ENCODE measurements around the gene RNF103.

Gene RNF103

DNA sequence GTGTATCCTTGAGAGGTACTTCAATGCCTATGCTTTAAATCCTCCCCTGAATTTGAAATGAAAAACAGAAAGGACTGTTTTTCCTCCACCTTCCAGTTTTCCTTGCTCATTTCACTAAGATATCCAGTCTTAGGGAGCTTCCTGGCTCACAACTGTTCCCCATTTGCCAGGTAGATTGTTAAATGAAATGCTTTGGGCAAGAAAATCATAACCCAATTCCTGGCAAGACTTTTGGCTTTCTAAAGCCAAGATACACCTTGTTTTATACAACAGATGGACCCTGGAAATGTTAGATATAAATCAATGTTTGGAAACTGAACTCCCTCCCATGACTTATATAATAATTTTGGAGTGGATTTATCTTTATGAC, 56.9 kb downstream of the RNF103 start:
- H3K9ac ChIP-seq (ENCODE audit: low read length): no peak overlapping the region
- H3K27ac ChIP-seq (ENCODE audit: low read length): no peak overlapping the region
- peaks cover 8% of the 10 kb centered on the region for H3K36me3 ChIP-seq (replicated peaks; ENCODE audit: low read depth, low read length)
- no peaks in the 10 kb centered on the region; the same call in 1 of the 2 replicates for H4K20me1 ChIP-seq (ENCODE audit: insufficient read depth, low read length)
- no peak overlapping the region for H2AFZ ChIP-seq (ENCODE audit: low read depth, low read length)
- no peak overlapping the region for H3K4me3 ChIP-seq (ENCODE audit: low read length)
- H3K27me3 ChIP-seq (ENCODE audit: low read depth, low read length): no peaks in the 10 kb centered on the region
- H3K9me3 ChIP-seq (ENCODE audit: insufficient read depth, low read length): peaks cover 8% of the 10 kb centered on the region; the same call in 1 of the 2 replicates
- peaks cover 9% of the 10 kb centered on the region for H3K79me2 ChIP-seq (ENCODE audit: low read length)
- peaks cover 11% of the 10 kb centered on the region for H3K4me1 ChIP-seq (ENCODE audit: low read length)
- TF ChIP-seq, protein P1, sequence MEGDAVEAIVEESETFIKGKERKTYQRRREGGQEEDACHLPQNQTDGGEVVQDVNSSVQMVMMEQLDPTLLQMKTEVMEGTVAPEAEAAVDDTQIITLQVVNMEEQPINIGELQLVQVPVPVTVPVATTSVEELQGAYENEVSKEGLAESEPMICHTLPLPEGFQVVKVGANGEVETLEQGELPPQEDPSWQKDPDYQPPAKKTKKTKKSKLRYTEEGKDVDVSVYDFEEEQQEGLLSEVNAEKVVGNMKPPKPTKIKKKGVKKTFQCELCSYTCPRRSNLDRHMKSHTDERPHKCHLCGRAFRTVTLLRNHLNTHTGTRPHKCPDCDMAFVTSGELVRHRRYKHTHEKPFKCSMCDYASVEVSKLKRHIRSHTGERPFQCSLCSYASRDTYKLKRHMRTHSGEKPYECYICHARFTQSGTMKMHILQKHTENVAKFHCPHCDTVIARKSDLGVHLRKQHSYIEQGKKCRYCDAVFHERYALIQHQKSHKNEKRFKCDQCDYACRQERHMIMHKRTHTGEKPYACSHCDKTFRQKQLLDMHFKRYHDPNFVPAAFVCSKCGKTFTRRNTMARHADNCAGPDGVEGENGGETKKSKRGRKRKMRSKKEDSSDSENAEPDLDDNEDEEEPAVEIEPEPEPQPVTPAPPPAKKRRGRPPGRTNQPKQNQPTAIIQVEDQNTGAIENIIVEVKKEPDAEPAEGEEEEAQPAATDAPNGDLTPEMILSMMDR (IDR thresholded peaks at IDR 0.05; ENCODE audit: low read depth, low read length): no peak
- no peak for TF ChIP-seq EZH2phosphoT487 (IDR thresholded peaks at IDR 0.05; ENCODE audit: low read depth)
- no peak overlapping the region for H3K4me2 ChIP-seq (ENCODE audit: low read length)

DNA sequence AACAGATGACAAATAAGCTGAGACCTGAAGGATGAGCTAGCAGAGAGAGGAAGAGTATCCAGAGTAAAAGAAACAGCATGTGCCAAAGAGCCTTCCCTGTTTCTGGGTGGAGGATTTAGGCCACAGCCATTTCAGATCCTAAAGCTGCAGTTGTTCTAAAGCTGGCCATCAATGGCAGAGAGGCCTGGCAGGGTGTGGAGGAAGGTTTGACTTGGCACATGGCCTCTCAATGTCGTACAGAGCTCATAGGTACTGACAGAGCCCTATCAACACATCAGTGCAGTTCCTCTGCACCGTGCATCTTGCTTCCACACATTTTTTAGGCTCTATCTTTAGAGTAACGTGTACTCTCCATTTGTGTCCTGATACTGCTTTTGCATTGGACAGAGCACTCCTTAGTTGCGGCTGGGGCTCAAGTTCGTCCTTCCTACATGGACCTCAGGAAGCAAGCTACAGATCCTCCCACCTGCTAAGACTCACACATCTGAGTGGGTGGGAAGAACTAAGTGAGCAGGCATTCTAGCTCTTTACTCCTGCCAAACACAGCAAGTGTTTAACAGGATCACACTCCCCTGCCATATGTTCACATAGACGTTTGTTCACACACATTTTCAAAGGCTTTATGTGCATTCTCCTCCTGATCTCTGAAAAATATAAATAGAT, 57.4 kb downstream of the RNF103 start:
- Histone ChIP-seq H3K27ac (ENCODE audit: low read length) (no peak overlapping the region), H3K79me2 (ENCODE audit: low read length) (peaks cover 14% of the 10 kb centered on the region), H3K27me3 (ENCODE audit: low read depth, low read length) (no peaks in the 10 kb centered on the region), H4K20me1 (ENCODE audit: insufficient read depth, low read length) (no peaks in the 10 kb centered on the region; the same call in 1 of the 2 replicates), H3K36me3 (replicated peaks; ENCODE audit: low read depth, low read length) (peaks cover 8% of the 10 kb centered on the region), H3K4me2 (ENCODE audit: low read length) (no peak overlapping the region), H2AFZ (ENCODE audit: low read depth, low read length) (no peak overlapping the region), H3K4me3 (ENCODE audit: low read length) (no peak overlapping the region), H3K4me1 (ENCODE audit: low read length) (peaks cover 12% of the 10 kb centered on the region), H3K9me3 (ENCODE audit: insufficient read depth, low read length) (peaks cover 8% of the 10 kb centered on the region; the same call in 1 of the 2 replicates), H3K9ac (ENCODE audit: low read length) (no peak overlapping the region)
- TF ChIP-seq, protein P1 (IDR thresholded peaks at IDR 0.05; ENCODE audit: low read depth, low read length): no peak
- TF ChIP-seq EZH2phosphoT487 (IDR thresholded peaks at IDR 0.05; ENCODE audit: low read depth): no peak

DNA sequence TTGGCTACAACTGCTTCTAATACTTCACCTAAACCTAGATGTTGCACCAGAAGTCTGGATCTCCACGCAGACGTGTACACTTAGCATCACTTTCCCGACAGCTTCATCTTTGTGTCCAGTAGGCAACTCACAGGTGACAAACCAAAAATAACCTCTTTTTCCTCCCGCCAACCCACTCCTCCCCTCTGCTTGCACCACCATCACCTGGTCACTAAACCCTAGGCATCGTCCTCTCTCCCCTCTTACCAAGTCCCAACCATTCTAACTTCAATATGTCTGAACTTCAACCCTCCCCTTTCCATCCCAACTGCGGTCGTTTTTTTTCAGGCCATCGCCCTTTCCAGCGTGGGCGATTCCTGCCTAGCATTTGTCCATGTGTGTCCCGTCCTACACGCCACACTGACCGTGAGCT, 60.0 kb downstream of the RNF103 start:
- H3K36me3 ChIP-seq (replicated peaks; ENCODE audit: low read depth, low read length): peaks cover 10% of the 10 kb centered on the region
- TF ChIP-seq EZH2phosphoT487 (IDR thresholded peaks at IDR 0.05; ENCODE audit: low read depth): no peak
- TF ChIP-seq, protein P1 (IDR thresholded peaks at IDR 0.05; ENCODE audit: low read depth, low read length): no peak
- peaks cover 37% of the 10 kb centered on the region for H3K79me2 ChIP-seq (ENCODE audit: low read length)
- H3K4me1 ChIP-seq (ENCODE audit: low read length): peaks cover 12% of the 10 kb centered on the region
- peaks cover 2% of the 10 kb centered on the region; the same call in 1 of the 2 replicates for H4K20me1 ChIP-seq (ENCODE audit: insufficient read depth, low read length)
- H3K27me3 ChIP-seq (ENCODE audit: low read depth, low read length): no peaks in the 10 kb centered on the region
- H3K9ac ChIP-seq (ENCODE audit: low read length): peak overlapping the region; percentile 83
- peak overlapping the region; percentile 95 for H2AFZ ChIP-seq (ENCODE audit: low read depth, low read length)
- H3K4me2 ChIP-seq (ENCODE audit: low read length): peak overlapping the region; percentile 84
- H3K27ac ChIP-seq (ENCODE audit: low read length): peak overlapping the region; percentile 89
- H3K4me3 ChIP-seq (ENCODE audit: low read length): peak overlapping the region; percentile 96
- H3K9me3 ChIP-seq (ENCODE audit: insufficient read depth, low read length): peaks cover 8% of the 10 kb centered on the region; the same call in 1 of the 2 replicates

DNA sequence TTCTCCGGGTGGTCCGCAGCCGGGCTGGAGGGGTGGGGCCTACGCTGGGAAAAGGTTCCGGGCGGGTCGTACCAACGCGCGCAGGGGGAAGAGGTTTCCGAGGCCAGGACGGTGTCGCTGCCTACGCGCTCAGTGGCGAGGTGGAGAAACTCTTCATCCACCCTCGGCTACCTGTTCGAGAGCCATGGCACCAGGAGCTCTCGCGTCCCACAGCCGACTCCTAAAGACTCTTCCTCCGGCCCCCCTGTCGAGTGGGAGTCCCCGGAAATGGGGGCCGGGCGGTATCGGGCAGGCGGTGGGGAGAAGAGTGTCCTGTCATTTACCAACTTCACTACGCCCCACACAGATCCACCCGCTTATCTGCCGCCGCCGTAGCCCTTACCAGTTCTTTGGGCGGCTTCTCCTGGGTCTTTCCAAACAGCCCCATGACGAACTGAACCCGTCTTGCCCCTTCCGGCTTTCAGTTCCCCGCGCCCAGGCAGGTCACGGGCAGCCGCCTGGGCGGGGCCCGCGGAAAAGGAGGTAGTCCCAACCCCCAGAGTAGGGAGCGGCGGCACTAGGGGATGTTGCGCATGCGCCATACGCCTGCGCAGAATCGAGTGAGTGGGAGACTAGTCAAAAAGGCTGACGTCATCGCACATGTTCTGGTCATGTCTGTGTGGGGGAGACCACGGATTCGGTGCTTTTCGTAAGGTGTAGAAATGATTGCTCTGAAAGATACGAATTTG, 60.6 kb downstream of the RNF103 start, which contains the start of gene CHMP3:
CHMP3 (minus strand) TSS at position 522 of the 728 bp plus-strand sequence; CDS start at position 427, 95 bp downstream.
- H3K9ac ChIP-seq (ENCODE audit: low read length): peak within 1 kb of the TSS; percentile 83
- H3K79me2 ChIP-seq (ENCODE audit: low read length): peaks cover 43% of the 10 kb centered on the region
- peak within 1 kb of the TSS; percentile 95 for H2AFZ ChIP-seq (ENCODE audit: low read depth, low read length)
- H3K4me1 ChIP-seq (ENCODE audit: low read length): peaks cover 12% of the 10 kb centered on the region
- TF ChIP-seq EZH2phosphoT487 (IDR thresholded peaks at IDR 0.05; ENCODE audit: low read depth): no peak
- TF ChIP-seq, protein P1 (IDR thresholded peaks at IDR 0.05; ENCODE audit: low read depth, low read length): no peak
- H3K27me3 ChIP-seq (ENCODE audit: low read depth, low read length): no peaks in the 10 kb centered on the region
- peak within 1 kb of the TSS; percentile 97 for H3K4me2 ChIP-seq (ENCODE audit: low read length)
- peaks cover 14% of the 10 kb centered on the region for H3K36me3 ChIP-seq (replicated peaks; ENCODE audit: low read depth, low read length)
- H3K27ac ChIP-seq (ENCODE audit: low read length): peak within 1 kb of the TSS; percentile 89
- peaks cover 2% of the 10 kb centered on the region; the same call in 1 of the 2 replicates for H4K20me1 ChIP-seq (ENCODE audit: insufficient read depth, low read length)
- peaks cover 8% of the 10 kb centered on the region; the same call in 1 of the 2 replicates for H3K9me3 ChIP-seq (ENCODE audit: insufficient read depth, low read length)
- H3K4me3 ChIP-seq (ENCODE audit: low read length): peak within 1 kb of the TSS; percentile 96

All from OCI-LY3 (cell line).